EH (cell line): ENCODE measurements around the gene GGA3.
A peak's percentile ranks its signal among the peaks of the same experiment; 100 is the strongest.
"Not testable (repeated sequence)": the region's sequence is repeated elsewhere in the genome, so short reads cannot be mapped to it uniquely, and the experiment has no call there.

Experiments used
- DNase-seq: peaks from one replicate; pipeline ENCODE4 v3.0.0-alpha.2; 2015; ENCODE audit warnings: low read depth

Gene GGA3, protein sequence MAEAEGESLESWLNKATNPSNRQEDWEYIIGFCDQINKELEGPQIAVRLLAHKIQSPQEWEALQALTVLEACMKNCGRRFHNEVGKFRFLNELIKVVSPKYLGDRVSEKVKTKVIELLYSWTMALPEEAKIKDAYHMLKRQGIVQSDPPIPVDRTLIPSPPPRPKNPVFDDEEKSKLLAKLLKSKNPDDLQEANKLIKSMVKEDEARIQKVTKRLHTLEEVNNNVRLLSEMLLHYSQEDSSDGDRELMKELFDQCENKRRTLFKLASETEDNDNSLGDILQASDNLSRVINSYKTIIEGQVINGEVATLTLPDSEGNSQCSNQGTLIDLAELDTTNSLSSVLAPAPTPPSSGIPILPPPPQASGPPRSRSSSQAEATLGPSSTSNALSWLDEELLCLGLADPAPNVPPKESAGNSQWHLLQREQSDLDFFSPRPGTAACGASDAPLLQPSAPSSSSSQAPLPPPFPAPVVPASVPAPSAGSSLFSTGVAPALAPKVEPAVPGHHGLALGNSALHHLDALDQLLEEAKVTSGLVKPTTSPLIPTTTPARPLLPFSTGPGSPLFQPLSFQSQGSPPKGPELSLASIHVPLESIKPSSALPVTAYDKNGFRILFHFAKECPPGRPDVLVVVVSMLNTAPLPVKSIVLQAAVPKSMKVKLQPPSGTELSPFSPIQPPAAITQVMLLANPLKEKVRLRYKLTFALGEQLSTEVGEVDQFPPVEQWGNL

DNA sequence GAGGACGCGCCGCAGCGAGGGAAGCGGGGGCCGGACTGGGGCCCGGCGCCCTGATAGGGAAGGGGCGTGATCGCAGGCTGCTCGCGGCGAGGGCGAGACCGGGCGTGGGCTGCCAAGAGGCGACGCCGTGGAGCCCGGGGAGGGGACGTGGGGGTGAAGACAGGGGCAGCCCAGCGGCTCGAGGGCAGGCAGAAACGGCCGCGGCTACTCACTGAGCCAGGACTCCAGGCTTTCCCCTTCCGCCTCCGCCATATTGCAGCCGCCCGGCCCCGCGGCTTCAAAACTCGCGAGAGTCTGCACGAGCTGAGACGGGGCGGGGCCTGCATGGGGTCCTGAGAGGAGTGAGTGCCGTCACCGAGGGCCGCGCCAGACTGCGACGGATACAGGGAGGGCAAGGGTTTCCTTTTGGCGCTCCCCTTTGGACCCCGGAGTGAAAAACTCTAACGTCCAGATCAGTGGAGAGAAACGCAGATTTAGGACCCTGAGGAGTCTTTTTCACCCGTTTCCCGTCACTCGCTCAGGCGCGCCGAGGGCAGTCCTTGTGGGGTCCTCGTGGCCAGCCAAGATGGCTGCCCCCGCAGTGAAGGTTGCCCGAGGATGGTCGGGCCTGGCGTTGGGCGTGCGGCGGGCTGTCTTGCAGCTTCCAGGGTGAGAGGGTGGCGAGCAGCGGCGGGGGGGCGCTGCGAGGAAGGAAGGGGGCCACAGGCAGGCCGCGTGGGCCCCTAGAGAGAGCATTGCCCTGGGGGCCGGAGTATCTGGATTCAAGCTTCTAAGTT is at the start of gene GGA3, which contains the start of gene MRPS7:
TSS of gene GGA3 (minus strand) at position 271 of the 776 bp plus-strand sequence. CDS start at position 252, 19 bp downstream.
TSS of gene MRPS7 (plus strand) at position 544 of the 776 bp plus-strand sequence. CDS start at position 566, 22 bp downstream.
- DNase-seq = peak; percentile 93

DNA sequence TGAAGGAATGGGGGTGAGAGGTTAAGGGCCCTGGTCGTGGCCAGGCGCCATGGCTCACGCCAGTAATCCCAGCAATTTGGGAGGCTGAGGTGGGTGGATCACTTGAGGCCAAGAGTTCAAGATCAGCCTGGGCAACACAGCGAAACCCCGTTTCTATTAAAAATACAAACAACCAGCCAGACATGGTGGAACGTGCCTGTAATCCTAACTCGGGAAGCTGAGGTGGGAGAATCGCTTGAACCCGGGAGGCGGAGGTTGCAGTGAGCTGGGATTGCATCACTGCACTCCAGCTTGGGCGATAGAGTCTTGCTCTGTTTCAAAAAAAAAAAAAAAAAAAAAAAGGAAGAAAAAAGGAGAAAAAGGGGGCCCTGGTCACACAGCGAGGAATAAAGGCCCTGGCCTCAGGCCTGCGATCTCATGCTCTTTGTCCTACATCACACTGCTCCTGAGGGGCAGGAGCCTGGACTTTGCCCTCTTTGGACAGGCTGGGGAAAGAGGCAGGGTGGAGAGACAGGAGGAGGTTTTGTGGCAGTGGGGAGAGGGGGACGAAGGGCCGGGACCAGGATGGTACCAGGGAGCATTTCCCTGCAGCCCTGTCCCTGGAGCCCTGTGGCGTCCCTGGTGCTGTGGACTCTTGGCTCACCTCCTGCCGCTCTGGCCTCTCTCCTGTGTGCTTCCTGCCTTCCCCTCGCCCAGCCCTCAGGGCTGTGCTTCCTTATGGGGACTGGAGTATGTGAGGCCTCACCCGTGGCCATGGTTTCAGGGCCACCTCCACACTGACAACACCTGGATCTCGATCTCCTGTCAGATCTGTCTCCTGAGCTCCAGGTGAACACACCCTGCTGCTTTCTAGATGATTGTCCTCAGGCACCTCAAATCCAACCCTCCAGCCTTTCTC is 47.6 kb upstream of the GGA3 start:
- no peak for DNase-seq

DNA sequence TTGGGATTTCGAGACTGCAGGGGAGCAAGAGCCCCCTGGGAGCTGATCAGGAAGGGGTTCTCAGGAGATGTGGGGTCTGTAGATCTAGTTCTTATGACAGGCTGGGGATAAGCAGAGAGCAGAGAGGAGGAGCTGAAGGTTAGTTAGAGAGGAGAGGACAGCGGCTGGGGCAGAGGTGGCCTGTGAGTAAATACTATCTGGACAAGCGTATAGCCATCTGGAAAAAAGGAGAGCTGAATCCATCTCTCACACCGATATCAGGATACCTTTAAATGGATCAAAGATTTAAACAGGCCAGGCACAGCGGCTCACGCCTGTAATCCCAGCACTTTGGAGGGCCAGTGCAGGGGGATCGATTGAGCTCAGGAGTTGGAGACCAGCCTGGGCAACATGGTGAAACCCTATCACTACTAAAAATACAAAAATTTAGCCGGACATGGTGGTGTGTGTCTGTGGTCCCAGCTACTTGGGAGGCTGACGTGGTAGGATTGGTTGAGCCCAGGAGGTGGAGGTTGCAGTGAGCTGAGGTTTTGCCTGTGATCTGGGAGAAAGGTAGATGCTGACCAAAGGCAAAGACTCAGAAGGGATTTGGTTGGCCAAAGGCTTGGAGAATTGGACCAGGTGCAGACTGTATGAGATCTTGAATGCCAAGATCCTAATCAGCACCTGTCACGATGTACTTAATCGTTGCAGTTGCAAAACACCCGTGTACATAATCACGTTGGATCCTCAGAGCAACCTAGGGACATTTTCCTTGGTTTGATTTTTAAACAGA is 46.7 kb upstream of the GGA3 start:
- no peak for DNase-seq

DNA sequence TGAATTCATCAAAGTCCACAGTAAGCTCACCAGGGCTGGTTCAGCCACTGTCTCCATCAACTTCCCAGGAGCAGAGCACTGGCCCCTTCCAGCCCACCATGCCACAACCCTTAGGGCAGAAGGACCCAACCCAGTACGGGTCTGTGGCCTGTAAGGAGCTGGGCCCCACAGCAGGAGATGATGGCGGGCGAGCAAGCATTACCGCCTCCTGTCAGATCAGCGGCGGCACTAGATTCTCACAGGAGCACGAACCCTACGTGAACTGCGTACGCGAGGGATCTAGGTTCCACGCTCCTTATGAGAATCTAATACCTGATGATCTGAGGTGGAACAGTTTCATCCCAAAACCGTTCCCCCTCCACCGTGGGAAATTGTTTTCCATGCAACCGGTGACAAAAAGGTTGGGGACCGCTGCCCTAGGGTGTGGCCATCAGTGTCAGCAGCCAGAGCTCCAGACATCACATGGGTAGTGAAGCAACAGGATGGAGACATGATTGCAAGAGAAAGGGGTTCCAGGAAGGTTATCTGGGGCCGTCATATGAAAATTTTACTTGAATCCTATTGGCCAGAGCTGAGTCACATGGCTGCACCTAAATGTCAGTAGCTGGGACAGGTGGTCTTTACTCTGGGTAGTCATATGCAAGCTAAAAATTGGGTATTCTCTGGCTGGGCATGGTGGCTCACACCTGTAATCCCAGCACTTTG is 40.2 kb upstream of the GGA3 start:
- DNase-seq = no peak

DNA sequence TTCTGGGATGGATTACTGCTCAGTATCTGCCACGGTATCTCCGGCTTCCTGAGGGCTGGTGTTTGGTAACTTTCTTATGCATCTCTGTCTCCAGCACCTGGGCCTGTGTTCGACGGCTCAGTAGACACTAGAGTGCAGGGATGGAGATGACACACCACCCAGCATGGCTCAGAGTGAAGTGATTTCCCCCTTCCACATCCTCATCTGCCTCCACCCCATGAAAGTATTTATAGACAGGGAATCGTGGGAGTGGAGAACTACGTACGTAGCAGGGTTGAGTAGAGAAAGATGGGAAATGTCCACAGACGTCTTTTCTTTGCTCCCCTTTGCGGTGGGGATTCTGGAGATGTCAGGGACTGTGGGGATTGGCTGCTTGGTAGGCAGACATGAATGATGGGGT is 39.6 kb upstream of the GGA3 start:
- DNase-seq = no peak

DNA sequence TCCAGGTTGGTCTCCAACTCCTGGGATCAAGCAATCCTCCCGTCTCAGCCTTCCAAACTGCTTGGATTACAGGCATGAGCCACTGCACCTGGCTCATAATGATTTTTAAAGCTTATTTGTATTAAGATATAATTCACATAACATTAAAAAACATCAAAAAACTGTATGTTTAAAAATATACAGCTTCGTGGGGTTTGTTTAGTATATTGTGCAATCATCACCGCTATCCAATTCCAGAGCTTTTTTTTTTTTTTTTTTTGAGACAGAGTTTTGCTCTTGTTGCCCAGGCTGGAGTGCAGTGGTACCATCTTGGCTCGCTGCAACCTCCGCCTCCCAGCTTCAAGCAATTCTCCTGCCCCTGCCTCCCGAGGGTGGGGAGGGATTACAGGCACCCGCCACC is 38.9 kb upstream of the GGA3 start:
- DNase-seq = no peak

DNA sequence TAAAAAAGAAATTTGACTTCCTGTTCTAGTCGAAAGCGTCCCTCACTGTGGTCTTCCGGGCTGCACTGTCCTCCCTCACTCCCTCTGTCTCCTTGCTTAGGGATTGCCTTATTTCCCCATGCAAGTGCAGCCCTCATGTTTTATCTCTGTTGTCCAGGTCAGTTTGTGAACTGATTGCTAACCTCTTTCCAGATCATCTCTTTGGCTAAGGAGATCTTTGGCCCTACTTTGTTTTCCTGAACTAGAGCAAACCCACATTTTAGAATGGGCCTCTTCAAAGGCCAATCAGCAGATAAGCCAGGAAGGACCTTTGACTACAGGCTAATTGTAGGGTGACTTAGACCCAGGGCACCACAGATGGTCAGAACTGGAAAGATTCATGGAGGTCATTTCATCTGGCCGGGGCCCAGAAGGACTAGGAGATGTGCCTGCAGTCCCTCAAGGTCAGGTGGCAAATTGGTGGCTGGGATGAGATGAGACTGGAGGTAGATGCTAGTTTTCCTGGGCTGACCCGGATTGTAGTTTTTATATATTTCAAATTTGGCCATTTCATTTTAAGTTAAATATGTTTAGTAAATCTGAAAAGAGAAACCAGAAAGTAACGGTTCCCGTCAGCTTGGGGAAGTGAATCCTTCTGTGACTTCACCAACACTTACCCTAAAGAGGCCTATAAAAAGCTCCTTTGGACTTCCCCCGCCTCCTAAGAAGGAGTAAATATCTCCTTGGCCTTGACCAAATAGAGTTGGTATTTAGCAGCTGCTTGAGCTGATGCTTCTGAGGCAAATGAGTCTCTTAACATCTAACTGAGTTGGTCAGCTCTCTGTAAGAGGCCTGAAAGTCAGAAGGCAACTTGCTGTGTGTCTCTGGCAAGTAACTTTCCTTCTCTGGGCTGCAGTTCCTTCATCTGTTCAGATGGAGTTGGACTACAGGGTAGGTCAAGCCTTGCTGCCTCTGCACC is 34.1 kb upstream of the GGA3 start:
- no peak for DNase-seq

DNA sequence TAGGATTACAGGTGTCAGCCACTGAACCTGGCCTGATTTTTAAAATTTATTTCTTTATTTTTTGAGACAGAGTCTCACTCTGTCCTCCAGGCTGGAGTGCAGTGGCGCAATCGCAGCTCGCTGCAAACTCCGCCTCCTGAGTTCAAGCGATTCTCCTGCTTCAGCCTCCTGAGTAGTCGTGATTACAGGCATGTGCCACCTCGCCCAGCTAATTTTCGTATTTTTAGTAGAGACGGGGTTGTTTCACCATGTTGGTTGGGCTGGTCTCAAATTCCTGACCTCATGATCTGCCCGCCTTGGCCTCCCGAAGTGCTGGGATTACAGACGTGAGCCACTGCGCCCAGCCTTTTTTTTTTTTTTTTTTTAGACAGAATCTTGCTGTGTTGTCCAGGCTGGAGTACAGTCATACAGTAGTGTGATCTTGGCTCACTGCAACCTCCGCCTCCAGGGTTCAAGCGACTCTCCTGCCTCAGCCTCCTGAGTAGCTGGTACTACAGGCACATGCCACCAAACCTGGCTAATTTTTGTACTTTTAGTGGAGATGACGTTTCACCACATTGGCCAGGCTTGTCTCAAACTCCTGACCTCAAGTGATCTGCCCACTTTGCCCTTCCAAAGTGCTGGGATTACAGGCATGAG is 31.5 kb upstream of the GGA3 start:
- not testable (repeated sequence) for DNase-seq

DNA sequence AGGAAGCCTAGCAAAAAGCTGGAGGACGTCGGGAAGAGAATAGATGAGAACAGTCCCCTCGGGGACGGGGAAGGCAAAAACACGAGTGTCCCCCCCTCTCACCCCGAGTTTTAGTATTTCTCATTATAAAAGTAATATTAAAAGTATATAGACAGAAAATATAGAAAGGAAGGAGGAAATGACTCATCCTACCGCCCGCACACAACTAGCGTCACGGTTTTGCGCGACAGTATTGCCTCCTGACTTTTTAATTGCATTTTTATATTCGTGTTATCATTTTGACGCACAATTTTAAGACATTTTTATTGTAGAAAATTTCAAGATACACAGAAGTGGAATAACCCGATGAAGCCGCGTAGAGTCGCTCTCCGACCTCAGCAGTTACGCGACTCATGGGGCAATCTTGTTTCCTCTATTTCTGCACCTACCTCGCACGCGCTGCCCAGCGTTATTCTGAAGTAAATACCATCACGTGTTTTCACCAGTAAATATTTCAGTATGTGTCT is 28.5 kb upstream of the GGA3 start:
- DNase-seq = peak; percentile 58

DNA sequence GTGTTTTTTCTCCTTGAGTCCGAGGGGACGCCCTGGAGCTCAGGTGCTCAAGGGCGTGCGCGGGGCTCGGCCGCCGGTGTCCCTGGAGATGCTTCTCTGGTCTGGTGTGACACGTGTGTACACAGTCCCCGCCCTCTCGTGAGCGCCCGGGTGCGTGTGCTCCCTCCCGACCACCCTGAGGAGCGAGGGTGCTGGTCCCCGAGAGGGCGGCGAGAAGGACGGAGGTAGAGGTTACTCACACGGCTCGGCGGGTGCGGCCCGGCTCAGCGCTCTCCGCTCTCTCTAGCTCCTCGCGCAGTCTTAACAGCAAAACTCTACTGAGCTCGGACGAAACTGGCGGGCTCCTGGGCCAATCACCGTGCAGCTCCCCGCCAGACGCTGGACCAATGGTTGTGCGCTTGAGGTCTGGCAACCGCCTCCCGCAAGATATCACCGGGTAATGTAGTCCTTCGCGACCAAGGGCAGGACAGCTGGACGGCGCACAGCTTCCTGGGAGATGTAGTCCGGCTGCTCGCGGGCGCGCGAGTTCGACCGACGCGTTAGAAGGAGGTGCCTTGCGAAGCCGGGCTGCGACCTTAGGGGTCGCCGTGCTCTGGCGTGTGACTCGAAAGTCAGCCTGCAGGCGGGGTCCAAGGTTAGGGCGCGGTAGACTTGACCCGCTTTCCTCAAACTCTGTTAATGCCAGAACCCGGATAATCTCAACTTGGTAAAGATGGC is 27.9 kb upstream of the GGA3 start, which contains the start of gene SLC25A19:
TSS of gene SLC25A19 (minus strand) at position 319 of the 717 bp plus-strand sequence. CDS start 2,669 bp downstream, outside the sequence.
- DNase-seq = peak; percentile 99

DNA sequence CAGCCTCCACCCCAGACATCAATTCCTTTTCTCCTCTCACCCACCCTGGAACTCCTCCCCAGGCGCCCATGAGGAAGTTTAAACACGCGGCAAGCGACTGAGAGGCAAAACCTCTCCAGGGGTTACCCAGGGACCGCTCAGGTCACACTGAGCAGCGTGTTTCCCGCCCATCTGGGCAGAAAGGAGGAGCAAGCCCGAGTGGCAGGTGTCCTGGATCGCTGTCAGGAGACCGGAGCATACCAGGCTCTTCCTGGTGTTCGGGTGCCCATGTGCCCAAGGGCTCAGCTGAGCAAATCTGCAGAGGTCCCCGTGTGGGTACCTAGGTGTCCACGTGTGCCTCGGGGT is 27.3 kb upstream of the GGA3 start:
- DNase-seq = no peak

DNA sequence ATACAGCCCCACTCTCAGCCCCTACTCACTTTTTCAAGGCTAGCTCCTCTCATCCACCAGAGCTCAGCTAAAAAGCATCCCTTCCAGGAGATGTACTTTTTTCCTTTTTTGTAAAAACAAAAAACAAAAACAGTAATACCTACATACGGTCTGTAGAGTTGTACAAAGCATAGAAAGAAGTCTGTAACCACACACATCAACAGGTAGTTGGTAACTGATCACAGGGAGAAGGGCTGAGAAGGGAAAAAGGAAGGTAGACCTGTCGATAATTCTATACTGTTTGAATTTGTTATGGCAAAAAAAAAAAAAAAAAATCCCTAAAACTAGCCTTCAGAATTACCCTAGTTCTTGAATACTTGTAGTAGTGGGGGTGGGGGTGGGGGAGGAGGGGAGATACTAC is 27.0 kb upstream of the GGA3 start:
- no peak for DNase-seq

DNA sequence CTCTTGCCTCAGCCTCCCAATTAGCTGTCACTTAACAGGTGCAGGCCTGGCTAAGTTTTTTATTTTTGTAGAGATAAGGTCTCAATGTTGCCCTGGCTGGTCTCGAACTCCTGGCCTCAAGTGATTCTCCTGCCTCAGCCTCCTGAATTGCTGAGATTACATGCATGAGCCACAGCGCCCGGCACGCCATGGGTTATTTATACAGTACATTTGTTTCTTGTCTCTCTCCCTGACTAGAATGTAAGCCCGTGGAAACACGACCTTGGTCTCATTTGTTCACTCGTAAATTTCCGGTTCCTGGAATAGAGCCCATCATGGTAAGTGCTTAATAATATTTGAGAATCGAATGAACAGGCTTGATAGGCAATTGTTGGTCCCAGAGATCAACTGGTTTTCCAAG is 25.8 kb upstream of the GGA3 start:
- no peak for DNase-seq

DNA sequence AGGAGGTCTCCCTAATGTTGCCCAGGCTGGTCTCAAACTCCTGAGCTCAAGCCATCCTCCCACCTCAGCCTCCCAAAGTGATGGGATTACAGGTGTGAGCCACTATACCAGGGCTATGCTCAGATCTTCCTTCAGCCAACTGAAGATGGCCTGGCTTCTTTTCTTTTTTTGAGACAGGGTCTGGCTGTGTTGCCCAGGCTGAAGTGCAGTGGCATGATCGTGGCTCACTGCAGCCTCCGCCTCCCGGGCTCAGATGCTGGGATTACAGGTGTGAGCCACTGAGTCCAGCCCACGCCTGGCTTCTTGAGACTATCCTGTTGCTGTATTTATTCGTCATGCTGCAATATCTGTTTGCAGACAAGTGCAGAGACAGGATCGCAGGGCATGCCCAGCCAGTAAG is 23.7 kb upstream of the GGA3 start:
- no peak for DNase-seq

DNA sequence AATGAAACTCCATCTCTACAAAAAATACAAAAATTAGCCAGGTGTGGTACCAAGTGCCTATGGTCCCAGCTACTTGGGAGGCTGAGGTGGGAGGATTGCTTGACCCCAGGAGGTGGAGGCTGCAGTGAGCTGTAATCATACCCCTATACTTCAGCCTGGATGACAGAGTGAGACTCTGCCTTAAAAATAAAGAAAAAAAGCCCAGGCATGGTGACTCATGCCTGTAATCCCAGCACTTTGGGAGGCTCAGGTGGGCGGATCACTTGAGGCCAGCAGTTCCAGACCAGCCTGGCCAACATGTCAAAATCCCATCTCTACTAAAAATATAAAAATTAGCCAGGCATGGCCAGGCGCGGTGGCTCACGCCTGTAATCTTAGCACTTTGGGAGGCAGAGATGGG is 18.8 kb upstream of the GGA3 start:
- DNase-seq = not testable (repeated sequence)

DNA sequence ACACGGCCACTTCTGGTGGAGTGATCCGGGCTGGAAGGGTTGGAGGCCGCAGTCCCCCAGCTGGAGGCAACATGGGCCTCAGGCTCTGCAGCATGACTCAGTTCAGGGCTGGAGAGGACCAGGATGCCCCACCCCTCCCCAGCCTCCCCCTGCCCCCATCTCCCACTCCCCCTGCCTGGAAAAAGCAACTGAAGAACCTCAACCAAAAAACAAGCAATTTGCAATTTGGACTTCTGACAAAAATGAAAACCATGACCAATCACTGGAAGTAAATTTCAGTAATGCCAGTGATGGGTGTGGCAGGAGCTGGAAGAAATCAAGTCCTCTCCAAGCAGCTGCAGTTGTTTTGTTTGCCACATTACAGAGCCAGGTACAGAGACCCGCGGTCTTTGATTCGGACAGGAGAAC is 16.3 kb upstream of the GGA3 start:
- peak; percentile 81 for DNase-seq

DNA sequence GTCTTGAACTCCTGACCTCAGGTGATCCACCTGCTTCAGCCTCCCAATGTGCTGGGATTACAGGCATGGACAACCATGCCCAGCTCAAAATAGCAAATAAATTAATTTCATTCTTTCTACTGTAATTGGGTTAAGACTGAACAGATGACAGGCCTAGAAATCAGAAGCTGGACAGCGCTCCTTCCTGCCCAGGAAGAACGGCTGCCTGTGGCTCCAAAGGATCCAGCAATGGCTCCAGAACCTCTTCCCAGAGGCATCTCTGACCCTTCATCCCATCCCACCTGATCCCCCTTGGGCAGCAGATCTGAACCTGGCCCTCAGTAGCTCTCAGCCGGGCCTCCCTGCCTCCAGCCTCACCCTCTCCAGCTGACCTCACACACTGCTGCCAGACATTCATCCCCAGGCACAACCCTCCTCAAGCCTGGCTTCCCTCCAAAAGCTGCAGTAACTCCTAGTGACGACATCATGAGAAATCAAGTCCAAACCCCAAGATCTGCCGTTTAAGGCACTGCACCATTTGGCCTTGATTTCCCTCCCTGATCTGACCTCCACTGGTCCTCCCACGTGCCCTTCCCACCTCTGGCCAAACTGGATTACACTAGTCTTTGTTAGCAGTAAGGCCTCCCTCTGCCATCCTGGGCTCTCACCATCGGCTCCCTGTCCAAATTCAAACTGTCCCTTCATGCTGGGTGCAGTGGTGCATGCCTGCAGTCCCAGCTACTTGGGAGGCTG is 12.7 kb upstream of the GGA3 start:
- peak; percentile 73 for DNase-seq
